K562 (cell line): Measurements from ENCODE around the gene LYPD5. TPM values are rescaled to one million over a fixed set of nuclear protein-coding genes. Genes with fewer than 3 reads are reported as not detected.

Experiments used
- ATAC-seq: fragments of 200-7000 bp; cut with Tn5 transposase; 3 replicates; pipeline ENCODE4 v1.9.1; 2020; ENCODE audit warnings: moderate library complexity
- BruUV-seq: library from RNA; stranded (reverse); fragments of 400-500 nt; replicated peaks from 2 replicates; lab custom pipeline; 2021; lab: Mats Ljungman, UMichigan
- CTCF ChIA-PET: fragments of 300-600 bp; formaldehyde crosslinking; extraction: SDS; loops from one replicate; lab custom pipeline; 2021; ENCODE audit warnings: low intra/inter-chr PET ratio; lab: Yijun Ruan, JAX
- POLR2A ChIA-PET: fragments of 300-600, 350-650 bp; sonication (Branson Sonifier 250); formaldehyde crosslinking; extraction: SDS; loops from one replicate; lab custom pipeline; 2021; ENCODE audit warnings: antibody characterized with exemption, inconsistent platforms; lab: Yijun Ruan, JAX
- DNase-seq, 4 experiments: peaks; one replicate each; pipeline versions ENCODE4 v3.0.0 to v3.0.0-alpha.2; 2011 to 2018; ENCODE audit warnings: low spot score in 3 of 4, mixed read lengths in 3 of 4; ENCODE audit errors: extremely low read depth in 1 of 4
- FAIRE-seq: peaks from 2 replicates; lab custom pipeline; 2011; peaks lifted over from hg19 to GRCh38; lab: Jason Lieb, UNC
- H2AFZ ChIP-seq: 2 replicates; pipeline ENCODE4 v1.6.0; 2011; ENCODE audit warnings: low read depth, low read length, control low read depth, inconsistent platforms
- H3K27ac ChIP-seq: fragments of 200-600 bp; 3 replicates; pipeline ENCODE4 v1.8.0; 2011; ENCODE audit warnings: low read depth, mild to moderate bottlenecking, control low read depth, inconsistent platforms, low read length, moderate library complexity, mixed read lengths; ENCODE audit errors: extremely low read depth
- H3K27me3 ChIP-seq, 2 experiments: fragments of 300-600 bp in 1 of 2; 2 replicates in 1 of 2; 3 replicates in 1 of 2; pipeline versions ENCODE4 v1.6.0 to v1.8.0; 2011; ENCODE audit warnings: inconsistent platforms in 2 of 2, low read length in 2 of 2, mild to moderate bottlenecking in 1 of 2, mixed read lengths in 1 of 2, moderate library complexity in 1 of 2; ENCODE audit not compliant: control insufficient read depth in 2 of 2, insufficient read depth in 2 of 2
- H3K36me3 ChIP-seq: fragments of 300-600 bp; 3 replicates; pipeline ENCODE4 v1.8.0; 2011; ENCODE audit warnings: mild to moderate bottlenecking, low read length, inconsistent platforms; ENCODE audit not compliant: control insufficient read depth, insufficient read depth
- H3K4me1 ChIP-seq, 2 experiments: fragments of 200-600 bp in 1 of 2; replicated peaks in 1 of 2; 2 replicates in 1 of 2; 3 replicates in 1 of 2; pipeline versions ENCODE4 v1.5.1 to v1.8.0; 2011; ENCODE audit warnings: inconsistent platforms in 2 of 2, low read length in 2 of 2, mild to moderate bottlenecking in 1 of 2, mixed read lengths in 1 of 2, moderate library complexity in 1 of 2; ENCODE audit not compliant: control insufficient read depth in 2 of 2, insufficient read depth in 2 of 2
- H3K4me2 ChIP-seq: 2 replicates; pipeline ENCODE4 v1.6.1; 2011; ENCODE audit warnings: low read length, control low read depth, inconsistent platforms, mixed read lengths; ENCODE audit not compliant: insufficient read depth
- H3K4me3 ChIP-seq: fragments of 200-600 bp; sonication (generic), shearing (Covaris generic); 2 replicates; pipeline ENCODE4 v1.5.1; 2016; ENCODE audit warnings: control low read depth, inconsistent platforms
- H3K79me2 ChIP-seq: fragments of 200-600 bp; 3 replicates; pipeline ENCODE4 v1.8.0; 2011; ENCODE audit warnings: low read length, inconsistent platforms; ENCODE audit not compliant: control insufficient read depth, insufficient read depth
- H3K9ac ChIP-seq, 2 experiments: 2 replicates each; pipeline versions ENCODE4 v1.6.0 to v1.6.1; 2011; ENCODE audit warnings: low read depth in 2 of 2, low read length in 2 of 2, control low read depth in 1 of 2, inconsistent platforms in 1 of 2, mild to moderate bottlenecking in 1 of 2, mixed read lengths in 1 of 2; ENCODE audit not compliant: insufficient read depth in 1 of 2
- H3K9me1 ChIP-seq: one replicate; pipeline ENCODE4 v1.6.0; 2011; ENCODE audit warnings: inconsistent platforms, mild to moderate bottlenecking, low read length, moderate library complexity; ENCODE audit not compliant: control insufficient read depth, insufficient read depth
- H3K9me3 ChIP-seq: replicated peaks from 2 replicates; pipeline ENCODE4 v1.5.1; 2011; ENCODE audit warnings: low read depth, low read length, inconsistent platforms; ENCODE audit not compliant: control insufficient read depth, insufficient read depth
- H4K20me1 ChIP-seq: replicated peaks from 2 replicates; pipeline ENCODE4 v1.6.1; 2011; ENCODE audit warnings: low read length, inconsistent platforms, mixed read lengths; ENCODE audit not compliant: control insufficient read depth, insufficient read depth
- BHLHE40 ChIP-seq: IDR thresholded peaks from 2 replicates; pipeline ENCODE4 v1.6.1; 2011; ENCODE audit warnings: low read length, improper control_type of control experiment
- BMI1 ChIP-seq: fragments of 150-350 bp; IDR thresholded peaks from 2 replicates; pipeline ENCODE4 v1.6.1; 2014; ENCODE audit warnings: low read length
- CREB3 ChIP-seq: fragments of 450-650 bp; conservative IDR thresholded peaks from 2 replicates; pipeline ENCODE4 v1.6.1; 2016; ENCODE audit warnings: missing genetic modification characterization, low read depth, mild to moderate bottlenecking, missing compliant biosample characterization, moderate library complexity
- DPF2 ChIP-seq: fragments of 450-650 bp; IDR thresholded peaks from 2 replicates; pipeline ENCODE4 v1.6.1; 2016
- EP300 ChIP-seq: IDR thresholded peaks from 2 replicates; pipeline ENCODE4 v1.6.1; 2012; ENCODE audit warnings: low read length, improper control_type of control experiment
- GABPB1 ChIP-seq: sonication (generic); formaldehyde crosslinking; IDR thresholded peaks from 2 replicates; pipeline ENCODE4 v1.8.0; 2022; ENCODE audit warnings: mild to moderate bottlenecking, missing genetic modification reagents
- HDAC6 ChIP-seq: IDR thresholded peaks from 2 replicates; pipeline ENCODE4 v1.6.1; 2012; ENCODE audit warnings: low read depth, mild to moderate bottlenecking, control low read depth, inconsistent platforms, low read length, moderate library complexity
- NFRKB ChIP-seq: fragments of 450-650 bp; IDR thresholded peaks from 2 replicates; pipeline ENCODE4 v1.6.1; 2016; ENCODE audit warnings: low read depth
- PHF21A ChIP-seq: fragments of 450-650 bp; IDR thresholded peaks from 2 replicates; pipeline ENCODE4 v1.6.1; 2017; ENCODE audit warnings: low read depth, borderline replicate concordance
- SIRT6 ChIP-seq: IDR thresholded peaks from one replicate; pipeline ENCODE4 v1.6.1; 2012; ENCODE audit warnings: low read depth, mild to moderate bottlenecking, control low read depth, inconsistent platforms, low read length, moderate library complexity
- SRSF3 ChIP-seq: fragments of 200-400 bp; formaldehyde crosslinking; IDR thresholded peaks from 2 replicates; pipeline ENCODE4 v1.6.1; 2016; ENCODE audit warnings: mild to moderate bottlenecking, low read length, moderate library complexity; ENCODE audit not compliant: insufficient read depth
- ZBTB12 ChIP-seq: fragments of 250-450 bp; sonication (Bioruptor Pico); IDR thresholded peaks from 2 replicates; pipeline ENCODE4 v1.4.0; 2020
- ZBTB33 ChIP-seq: sonication (generic); formaldehyde crosslinking; IDR thresholded peaks from 2 replicates; pipeline ENCODE4 v1.8.1; 2023; ENCODE audit warnings: mild to moderate bottlenecking, missing genetic modification reagents
- ZFP30 ChIP-seq: fragments of 250-450 bp; sonication (Bioruptor Pico); IDR thresholded peaks from 2 replicates; pipeline ENCODE4 v1.8.0; 2022; ENCODE audit warnings: moderate library complexity, mild to moderate bottlenecking, inconsistent platforms, borderline replicate concordance
- ZNF212 ChIP-seq: fragments of 450-650 bp; formaldehyde crosslinking; IDR thresholded peaks from 2 replicates; pipeline ENCODE4 v1.4.0; 2020; ENCODE audit warnings: mild to moderate bottlenecking
- ZNF311 ChIP-seq: fragments of 250-450 bp; sonication (Bioruptor Pico); IDR thresholded peaks from 2 replicates; pipeline ENCODE4 v1.4.0; 2020; ENCODE audit warnings: mild to moderate bottlenecking, moderate library complexity
- ZNF644 ChIP-seq: fragments of 200-800 bp; sonication (Bioruptor generic); IDR thresholded peaks from 2 replicates; pipeline ENCODE4 v1.6.1; 2016; ENCODE audit warnings: low read depth, missing genetic modification characterization, missing compliant biosample characterization
- WGBS: fragments of 100-300 bp; shearing (Covaris generic); methylation state at CpG from one replicate; pipeline ENCODE4 v1.1.6; 2016; ENCODE audit warnings: low coverage, mixed read lengths; ENCODE audit not compliant: insufficient coverage; ENCODE audit errors: missing lambda C conversion rate; 5-methylcytosine and 5-hydroxymethylcytosine counted together
- in situ Hi-C: fragments of 300-500 bp; cut with MboI; formaldehyde crosslinking; loops from 4 replicates; pipeline ENCODE4 v1.15.0; 2018; ENCODE audit warnings: inconsistent platforms, mixed read lengths
- intact Hi-C: fragments of 100-400 bp; cut with micrococcal nuclease; formaldehyde crosslinking; loops from 2 replicates; pipeline ENCODE4 v1.14.2; 2022
- polyA plus RNA-seq, 8 experiments: library from polyadenylated mRNA; depleted of rRNA in 4 of 8; stranded (reverse) in 5 of 8; unstranded in 3 of 8; fragments of >200 nt; fragmentation: Nextera tagmentation in 2 of 8; fragmentation: Illumina TruSeq in 1 of 8; extraction: Ambion mirVana in 2 of 8; extraction: Trizol in 1 of 8; gene quantifications; 2 replicates each; pipeline versions ENCODE4 v1.2.1 to v1.2.3, GENCODE V29; 2011 to 2014; ENCODE audit warnings: inconsistent platforms in 1 of 8, missing spikeins in 1 of 8
- total RNA-seq, 7 experiments: library from RNA; depleted of rRNA in 6 of 7; stranded (reverse); fragments of >200 nt in 6 of 7; fragmentation: Illumina TruSeq in 2 of 7; extraction: Trizol in 2 of 7; gene quantifications; 2 replicates each; pipeline versions ENCODE4 v1.2.1 to v1.2.3, GENCODE V29; 2011 to 2021; ENCODE audit warnings: low replicate concordance in 1 of 7

The LYPD5 gene
- total and polyA plus RNA-seq, 9 of the 15 experiments (the other 6 are each of a cell fraction or from before 2014, with no cell fraction given) = 0.03 to 0.22 (median 0.10) TPM; not detected in 3

- TF ChIP-seq ZNF212 (CRISPR knock-in tag) (0 out of 2 replicates have a peak, but pooled peaks have one; percentile 4), CREB3 (peak; percentile 64; the same call in 1 of the 2 replicates), NFRKB (peak; percentile 81), ZBTB12 (CRISPR knock-in tag) (peak; percentile 1; the same call in 1 of the 2 replicates)
Observed at GRCh38 chr19:43774940-43775258, 27.3 kb downstream of the LYPD5 start (continued).

- 2% methylated on average over 37 of the region's 63 CpGs for WGBS
- BruUV-seq = no TSS peak
- intact Hi-C loops (loop anchor here (1.0 kb wide), 1 partner anchor 11 kb away; no protein-coding TSS in a partner anchor), in situ Hi-C loops (no loop called here)
- H3K27me3 ChIP-seq = no peaks in the 10 kb centered on the region
- CTCF ChIA-PET = interaction anchor here (0.7 to 2.0 kb wide), 3 partner anchors 8 to 29 kb away, joined by 3 to 14 read pairs (median 4); no protein-coding TSS in a partner anchor
- peaks cover 35% of the 10 kb centered on the region for H3K36me3 ChIP-seq
- H2AFZ ChIP-seq = peak overlapping the region; percentile 90
- peaks cover 68% of the 10 kb centered on the region for H3K79me2 ChIP-seq
- peak overlapping the region; percentile 92 for H3K4me2 ChIP-seq
- peak; percentile 79 for FAIRE-seq
- peaks cover 61 to 63% of the 10 kb centered on the region in 2 experiments for H3K4me1 ChIP-seq
- POLR2A ChIA-PET = interaction anchor here (0.6 to 9.9 kb wide), 5 partner anchors 8 to 316 kb away, joined by 3 to 71 read pairs (median 16); partner anchors contain the start of gene SMG9
- DNase-seq = peak; percentile 96 to 98 (median 97)
- peak; percentile 88 for ATAC-seq
- no peaks in the 10 kb centered on the region for H3K9me1 ChIP-seq
- H3K9ac ChIP-seq = peak overlapping the region; percentile 80 to 92
- H3K4me3 ChIP-seq = peak overlapping the region; percentile 51
- H3K27ac ChIP-seq = peak overlapping the region; percentile 95
- no peaks in the 10 kb centered on the region for H3K9me3 ChIP-seq
- no peaks in the 10 kb centered on the region for H4K20me1 ChIP-seq
- TF ChIP-seq ZFP30 (CRISPR knock-in tag) (no peak), HDAC6 (no peak), ZNF311 (CRISPR knock-in tag) (no peak), SIRT6 (no peak), ZBTB33 (CRISPR knock-in tag) (peak; percentile 88), PHF21A (peak; percentile 95), ZNF644 (tag) (peak; percentile 92), GABPB1 (CRISPR knock-in tag) (peak; percentile 85), EP300 (peak; percentile 98), BMI1 (no peak), DPF2 (peak; percentile 94), BHLHE40 (peak; percentile 99), SRSF3 (no peak)
Observed at GRCh38 chr19:43774103-43774939, 27.9 kb downstream of the LYPD5 start.
